ENCODE measurements around the gene AGAP2. TPM values are rescaled to one million over a fixed set of nuclear protein-coding genes. Genes with fewer than 3 reads are reported as not detected.
A peak's percentile ranks its signal among the peaks of the same experiment; 100 is the strongest.

Gene AGAP2
- total and polyA plus RNA-seq, 9 of the 15 experiments (the other 6 are each of a cell fraction or from before 2014, with no cell fraction given), result 0.04 to 0.77 (median 0.28) TPM; not detected in 1

- no peak for TF ChIP-seq ELK1 (CRISPR knock-in tag; IDR thresholded peaks at IDR 0.05)
- TF ChIP-seq ZFP91 (CRISPR knock-in tag; IDR thresholded peaks at IDR 0.05), result peak; percentile 97
- peak; percentile 64; the same call in 1 of the 2 replicates for TF ChIP-seq AFF4 (CRISPR knock-in tag; IDR thresholded peaks at IDR 0.05)
- TF ChIP-seq RBM39 (optimal IDR thresholded peaks at IDR 0.05; ENCODE audit: low read depth, low read length), result no peak
- peak; percentile 41; the same call in 1 of the 2 replicates for TF ChIP-seq SOX6 (IDR thresholded peaks at IDR 0.05)
- TF ChIP-seq KLF16 (IDR thresholded peaks at IDR 0.05), result no peak
- no peak for TF ChIP-seq ZNF384 (IDR thresholded peaks at IDR 0.05; ENCODE audit: low read depth, low read length)
- TF ChIP-seq HIVEP1 (CRISPR knock-in tag; IDR thresholded peaks at IDR 0.05), result no peak
- TF ChIP-seq EP400 (IDR thresholded peaks at IDR 0.05), result peak; percentile 100
- TF ChIP-seq VEZF1 (CRISPR knock-in tag; IDR thresholded peaks at IDR 0.05), result peak; percentile 86
- peak; percentile 20; the same call in 1 of the 2 replicates for TF ChIP-seq ZBTB9 (CRISPR knock-in tag; IDR thresholded peaks at IDR 0.05)
- TF ChIP-seq XRCC5 (IDR thresholded peaks at IDR 0.05; ENCODE audit: low read depth, low read length), result peak; percentile 36; the same call in 1 of the 2 replicates
- TF ChIP-seq POLR2H (tag; IDR thresholded peaks at IDR 0.05; ENCODE audit: low read depth), result peak; percentile 76
- no peak for TF ChIP-seq ZNF668 (CRISPR knock-in tag; IDR thresholded peaks at IDR 0.05)
Observed at GRCh38 chr12:57771873-57772428, 33.4 kb upstream of the AGAP2 start, which contains the start of gene METTL1 (continued).
